HG03045 (cell line): ENCODE data around the gene LYRM4.

Source experiments
- ATAC-seq: cut with Tn5 transposase; IDR thresholded peaks from one replicate; pipeline ENCODE4 v1.9.1; 2021; ENCODE audit warnings: mild to moderate bottlenecking, moderate library complexity; ENCODE audit not compliant: unreplicated experiment

LYRM4 gene

DNA sequence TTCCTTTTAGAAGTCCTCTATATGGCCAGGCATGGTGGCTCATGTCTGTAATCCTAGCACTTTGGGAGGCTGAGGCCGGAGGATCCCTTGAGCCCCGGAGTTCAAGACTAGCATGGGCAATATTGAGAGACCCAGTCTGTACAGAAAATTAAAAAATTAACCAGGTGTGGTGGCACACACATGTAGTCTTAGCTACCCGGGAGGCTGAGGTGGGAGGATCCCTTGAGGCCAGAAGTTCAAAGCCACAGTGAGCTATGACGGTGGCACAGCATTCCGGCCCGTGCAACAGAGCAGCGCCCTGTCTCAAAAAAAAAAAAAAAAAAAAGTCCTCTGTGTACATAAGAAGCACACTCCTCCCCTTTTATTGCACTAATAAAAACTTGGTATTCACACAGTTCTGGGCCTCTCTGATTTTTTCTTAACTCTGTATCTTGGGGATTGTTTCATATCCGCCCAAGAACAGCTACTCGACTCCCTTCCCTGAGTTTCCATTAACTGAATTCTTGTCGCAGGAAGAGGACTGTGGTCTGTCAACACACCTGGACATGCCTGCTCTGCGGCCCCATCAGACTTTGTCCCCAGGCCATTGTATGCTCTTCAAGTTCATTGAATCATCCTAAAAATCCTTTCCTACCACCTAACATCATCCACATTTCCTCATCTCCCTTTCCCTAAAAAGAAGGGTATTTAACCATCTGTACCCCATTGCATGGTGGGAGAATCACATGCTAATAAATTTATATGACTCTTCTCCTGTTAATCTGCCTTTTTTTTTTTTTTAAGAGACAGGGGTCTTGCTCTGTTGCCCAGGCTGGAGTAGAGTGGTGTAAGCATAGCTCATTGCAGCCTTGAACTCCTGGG is 201.5 kb downstream of the LYRM4 start:
- no peak for ATAC-seq
